Psoas muscle (tissue), 8 donors: ENCODE data around the gene G6PC3. TPM values are rescaled to one million over a fixed set of nuclear protein-coding genes. Genes with fewer than 3 reads are reported as not detected.
A peak's percentile ranks its signal among the peaks of the same experiment; 100 is the strongest.

ENCODE experiments used
- ATAC-seq, 4 donors: fragments of 200-7000 bp; cut with Tn5 transposase; one replicate each; pipeline ENCODE4 v1.9.1; 2020; ENCODE audit warnings: moderate library complexity in 3 of 4, mild to moderate bottlenecking in 2 of 4
- DNase-seq, 2 donors: peaks; one replicate each; pipeline ENCODE4 v3.0.0-alpha.2; 2020
- H3K27ac ChIP-seq: fragments of 200-600 bp; one replicate; pipeline ENCODE4 v1.8.0; 2022
- H3K27me3 ChIP-seq, 3 donors: fragments of 200-600 bp in 1 of 3; one replicate each; pipeline versions ENCODE4 v1.6.1 to v1.8.0; 2013 to 2022; ENCODE audit warnings: low read length in 2 of 3, mild to moderate bottlenecking in 2 of 3, moderate library complexity in 1 of 3; ENCODE audit not compliant: insufficient read depth in 3 of 3
- H3K36me3 ChIP-seq, 2 donors: fragments of 200-600 bp in 1 of 2; one replicate each; pipeline versions ENCODE4 v1.6.1 to v1.8.0; 2013 to 2022; ENCODE audit warnings: low read depth in 1 of 2, mild to moderate bottlenecking in 1 of 2, moderate library complexity in 1 of 2; ENCODE audit not compliant: insufficient read depth in 1 of 2
- H3K4me1 ChIP-seq: fragments of 200-600 bp; one replicate; pipeline ENCODE4 v1.8.0; 2022
- H3K4me3 ChIP-seq: fragments of 200-600 bp; one replicate; pipeline ENCODE4 v1.8.0; 2022; ENCODE audit warnings: mild to moderate bottlenecking
- H3K9me3 ChIP-seq: fragments of 200-600 bp; one replicate; pipeline ENCODE4 v1.8.0; 2022
- WGBS, 3 donors: extraction: QIAGEN DNeasy Blood & Tissue Kit; methylation state at CpG; one replicate each; pipeline versions ENCODE4 v1.1.6 to v1.1.7; 2013; 5-methylcytosine and 5-hydroxymethylcytosine counted together
- intact Hi-C, 2 donors: fragments of 100-400 bp; cut with DNase I; formaldehyde crosslinking; loops; one replicate each; pipeline versions ENCODE4 v1.11.0 to v1.14.2; 2022
- polyA plus RNA-seq, 3 donors: library from polyadenylated mRNA; stranded (reverse); fragments of 200-250 nt; gene quantifications; one replicate each; pipeline ENCODE4 v1.2.3, GENCODE V29; 2013
- total RNA-seq, 4 donors: library from RNA; stranded (reverse); fragmentation: NEBNext Ultra II Directional in 2 of 4; extraction: Animal tissue kit (Norgen Biotek cat#: 25700) in 2 of 4; gene quantifications; one replicate each; pipeline versions ENCODE4 v1.2.1 to v1.2.4, GENCODE V29; 2021 to 2023
- TF ChIP-seq, protein P1 (sequence below): fragments of 200-600 bp; IDR thresholded peaks from one replicate; pipeline ENCODE4 v1.8.0; 2022; ENCODE audit warnings: antibody characterized with exemption
- donor health status: healthy with polysubstance abuse.
- donor health status: DM: no; HTN: no; CAD: no; lungs with moderate emphysema.
- donor health status: Bipolar disorder and iron deficiency.
- donor health status: healthy.
- donor health status: DM: yes; HTN: yes; CAD: no.
- donor health status: DM: no; HTN: no; CAD: no.
- donor health status: DM: no; HTN: no; CAD: no.
- donor health status: DM: yes; HTN: yes; CAD: no.

Gene G6PC3
- total and polyA plus RNA-seq, 7 donors = 27.7 to 72.9 (median 43.3) TPM

DNA sequence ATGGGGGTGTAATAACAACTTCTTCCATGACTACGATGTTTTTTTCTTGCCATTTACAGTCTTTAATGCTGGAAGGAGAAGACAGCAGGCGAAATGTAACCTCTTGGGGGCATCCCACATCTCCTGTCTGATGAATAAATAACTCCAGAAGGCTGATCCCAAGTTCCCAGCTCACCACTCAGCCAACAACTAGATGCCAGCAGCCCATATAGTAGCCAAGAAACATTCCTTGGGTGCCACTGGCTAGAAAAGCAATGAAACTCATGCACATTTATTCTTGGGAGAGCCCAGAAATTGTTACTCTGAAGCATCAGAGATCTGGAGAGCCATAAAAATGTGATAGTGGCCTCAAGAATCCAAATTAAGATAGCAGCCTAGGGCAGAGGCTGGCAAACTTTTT is 33.1 kb upstream of the G6PC3 start:
- DNase-seq (no peak), ATAC-seq (no peak)
- H3K36me3 ChIP-seq = peaks cover 8 to 46% of the 10 kb centered on the region in 2 donors
- intact Hi-C loops = no loop called here
- H3K4me1 ChIP-seq = peaks cover 36% of the 10 kb centered on the region
- no peaks in the 10 kb centered on the region for H3K27me3 ChIP-seq
- TF ChIP-seq, protein P1, sequence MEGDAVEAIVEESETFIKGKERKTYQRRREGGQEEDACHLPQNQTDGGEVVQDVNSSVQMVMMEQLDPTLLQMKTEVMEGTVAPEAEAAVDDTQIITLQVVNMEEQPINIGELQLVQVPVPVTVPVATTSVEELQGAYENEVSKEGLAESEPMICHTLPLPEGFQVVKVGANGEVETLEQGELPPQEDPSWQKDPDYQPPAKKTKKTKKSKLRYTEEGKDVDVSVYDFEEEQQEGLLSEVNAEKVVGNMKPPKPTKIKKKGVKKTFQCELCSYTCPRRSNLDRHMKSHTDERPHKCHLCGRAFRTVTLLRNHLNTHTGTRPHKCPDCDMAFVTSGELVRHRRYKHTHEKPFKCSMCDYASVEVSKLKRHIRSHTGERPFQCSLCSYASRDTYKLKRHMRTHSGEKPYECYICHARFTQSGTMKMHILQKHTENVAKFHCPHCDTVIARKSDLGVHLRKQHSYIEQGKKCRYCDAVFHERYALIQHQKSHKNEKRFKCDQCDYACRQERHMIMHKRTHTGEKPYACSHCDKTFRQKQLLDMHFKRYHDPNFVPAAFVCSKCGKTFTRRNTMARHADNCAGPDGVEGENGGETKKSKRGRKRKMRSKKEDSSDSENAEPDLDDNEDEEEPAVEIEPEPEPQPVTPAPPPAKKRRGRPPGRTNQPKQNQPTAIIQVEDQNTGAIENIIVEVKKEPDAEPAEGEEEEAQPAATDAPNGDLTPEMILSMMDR = no peak
- peak overlapping the region; percentile 46 for H3K27ac ChIP-seq
- H3K4me3 ChIP-seq = no peak overlapping the region
- 53 to 93% (median 55%) methylated on average over 2 of the region's 2 CpGs for WGBS, 3 donors
- H3K9me3 ChIP-seq = no peaks in the 10 kb centered on the region

DNA sequence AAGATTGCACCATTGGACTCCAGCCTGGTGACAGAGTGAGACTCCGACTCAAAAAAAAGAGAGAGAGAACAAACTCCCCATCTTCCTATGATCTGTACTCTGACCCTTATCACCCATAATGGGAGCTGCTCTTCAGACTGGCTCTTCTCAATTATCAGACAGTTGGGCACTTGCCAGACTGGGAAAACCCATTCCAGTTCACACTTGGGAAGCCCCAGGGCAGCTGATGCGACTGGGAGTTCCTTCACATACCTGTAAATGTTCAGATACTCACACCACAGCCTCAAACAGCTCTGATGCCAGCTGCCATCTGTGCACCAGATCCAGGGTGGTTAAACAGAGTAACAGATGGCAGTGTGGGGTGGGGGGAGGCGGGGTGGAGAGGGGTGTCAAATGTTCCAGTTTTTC is 31.9 kb upstream of the G6PC3 start:
- H3K27me3 ChIP-seq = no peaks in the 10 kb centered on the region
- peak overlapping the region; percentile 46 for H3K27ac ChIP-seq
- H3K36me3 ChIP-seq = peaks cover 7 to 35% of the 10 kb centered on the region in 2 donors
- TF ChIP-seq, protein P1 = no peak
- peaks cover 45% of the 10 kb centered on the region for H3K4me1 ChIP-seq
- intact Hi-C loops = no loop called here
- peak; percentile 30 to 63 for DNase-seq
- ATAC-seq = peak; percentile 57 to 89 (median 74)
- 18 to 42% (median 38%) methylated on average over 3 of the region's 3 CpGs for WGBS, 3 donors
- no peaks in the 10 kb centered on the region for H3K9me3 ChIP-seq
- no peak overlapping the region for H3K4me3 ChIP-seq

DNA sequence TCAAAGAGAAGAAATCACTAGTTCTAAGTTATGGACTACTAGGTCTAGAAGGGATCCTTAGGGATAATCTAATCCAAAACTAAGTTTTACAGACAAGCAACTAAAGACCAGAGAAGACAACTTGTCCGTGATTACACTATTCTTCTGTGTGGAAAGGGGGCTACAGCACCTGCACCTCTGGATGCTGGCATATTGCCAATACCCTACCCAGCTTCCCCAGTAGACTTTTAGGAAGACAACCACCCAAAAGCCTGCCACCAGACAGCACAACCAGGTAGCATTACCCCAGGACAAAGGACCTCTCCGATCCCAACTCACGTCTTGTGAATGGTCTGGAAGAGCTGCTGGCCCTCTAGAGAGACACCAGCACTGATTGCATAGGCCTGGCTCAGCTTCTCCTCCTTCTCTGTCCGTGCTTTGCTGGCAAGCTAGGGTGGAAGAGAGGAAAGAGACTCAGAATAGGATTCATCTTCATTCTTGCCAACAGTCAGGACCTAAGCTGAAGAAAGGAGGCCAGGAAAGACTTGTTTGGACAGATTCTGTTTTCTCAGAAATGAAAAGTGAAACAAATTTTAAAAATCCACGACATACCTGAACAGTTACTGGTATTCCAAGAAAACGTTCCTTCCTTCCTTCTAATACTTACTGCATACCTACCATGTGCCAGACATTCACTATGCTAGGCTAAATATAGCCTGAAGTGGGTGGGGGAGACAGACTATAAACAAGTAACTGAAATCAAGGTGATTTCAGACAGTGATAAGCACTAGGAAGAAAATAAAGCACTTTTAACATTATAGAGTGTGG is 30.5 kb upstream of the G6PC3 start:
- WGBS, 3 donors = 33 to 56% (median 35%) methylated on average over 5 to 6 of the region's 6 CpGs
- Histone ChIP-seq H3K27ac (peak overlapping the region; percentile 71), H3K9me3 (no peaks in the 10 kb centered on the region), H3K4me1 (peaks cover 58% of the 10 kb centered on the region), H3K36me3 (peaks cover 4 to 26% of the 10 kb centered on the region in 2 donors), H3K4me3 (peak overlapping the region; percentile 8), H3K27me3 (no peaks in the 10 kb centered on the region)
- TF ChIP-seq, protein P1 = no peak
- ATAC-seq = peak; percentile 34 to 66 (median 65)
- intact Hi-C loops = loop anchor here in 1 of 2 donors (5.0 kb wide), 1 partner anchor 98 kb away; the partner anchor contains the start of gene PPY
- DNase-seq = no peak

DNA sequence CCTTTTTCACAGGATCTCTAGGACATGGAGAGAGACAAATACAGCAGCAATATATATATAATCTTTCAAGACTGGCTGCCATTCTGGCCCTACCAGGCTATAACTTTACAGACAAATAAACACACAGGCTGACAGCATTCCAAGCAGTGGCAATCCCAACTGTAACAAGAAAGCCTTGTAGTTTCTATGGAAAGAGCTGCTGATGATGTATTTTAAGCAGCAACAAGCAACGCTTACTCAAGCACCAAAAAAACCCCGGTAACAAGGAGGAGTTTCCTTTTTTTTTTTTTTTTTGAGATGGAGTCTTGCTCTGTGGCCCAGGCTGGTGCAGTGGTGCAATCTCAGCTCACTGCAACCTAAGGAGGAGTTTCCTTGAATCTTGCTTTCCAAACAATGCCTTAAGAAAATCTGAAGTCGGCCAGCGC is 27.3 kb upstream of the G6PC3 start:
- Histone ChIP-seq H3K9me3 (no peaks in the 10 kb centered on the region), H3K4me1 (peaks cover 45% of the 10 kb centered on the region), H3K36me3 (peaks cover 0 to 10% of the 10 kb centered on the region in 2 donors), H3K27ac (peak overlapping the region; percentile 15), H3K27me3 (no peaks in the 10 kb centered on the region), H3K4me3 (no peak overlapping the region)
- ATAC-seq (no peak), DNase-seq (no peak)
- intact Hi-C loops = loop anchor here in 1 of 2 donors (5.0 kb wide), 1 partner anchor 101 kb away; the partner anchor contains the start of gene PPY
- TF ChIP-seq, protein P1 = no peak
- WGBS, 3 donors = 58 to 77% (median 59%) methylated on average over 4 of the region's 4 CpGs
